Endothelial cell of umbilical vein (primary cell): Measurements from ENCODE around the gene PACS1. TPM values are rescaled to one million over a fixed set of nuclear protein-coding genes. Genes with fewer than 3 reads are reported as not detected.
A peak's percentile ranks its signal among the peaks of the same experiment; 100 is the strongest.

Source experiments
- BruUV-seq: library from RNA; stranded (reverse); fragments of 400-500 nt; replicated peaks from 2 replicates; lab custom pipeline; 2021; lab: Mats Ljungman, UMichigan
- CTCF ChIA-PET: fragments of 300-600, 350-600 bp; sonication (Branson Sonifier 250); formaldehyde crosslinking; loops from one replicate; lab custom pipeline; 2021; ENCODE audit warnings: antibody characterized with exemption, inconsistent platforms; lab: Charles Lee
- POLR2A ChIA-PET: fragments of 300-600, 350-600 bp; sonication (Branson Sonifier 250); formaldehyde crosslinking; loops from one replicate; lab custom pipeline; 2021; ENCODE audit warnings: antibody characterized with exemption, inconsistent platforms; lab: Charles Lee
- DNase-seq: peaks from one replicate; pipeline ENCODE4 v3.0.0-alpha.2; 2011; ENCODE audit warnings: low read depth, low spot score
- FAIRE-seq: peaks from 2 replicates; lab custom pipeline; 2011; peaks lifted over from hg19 to GRCh38; lab: Jason Lieb, UNC
- H2AFZ ChIP-seq: 2 replicates; pipeline ENCODE4 v1.6.0; 2012; ENCODE audit warnings: low read depth, low read length, control low read depth, inconsistent platforms
- H3K27ac ChIP-seq: 2 replicates; pipeline ENCODE4 v1.5.1; 2011; ENCODE audit warnings: low read depth, mild to moderate bottlenecking, control low read depth, low read length, moderate library complexity; ENCODE audit not compliant: insufficient read depth
- H3K27me3 ChIP-seq, 2 experiments: 2 replicates each; pipeline versions ENCODE4 v1.6.0 to v1.6.1; 2011; ENCODE audit warnings: low read length in 2 of 2, mixed read lengths in 1 of 2; ENCODE audit not compliant: control insufficient read depth in 2 of 2, insufficient read depth in 2 of 2
- H3K36me3 ChIP-seq, 2 experiments: 2 replicates in 1 of 2; 3 replicates in 1 of 2; pipeline ENCODE4 v1.5.1; 2011; ENCODE audit warnings: low read length in 2 of 2, mild to moderate bottlenecking in 1 of 2, moderate library complexity in 1 of 2; ENCODE audit not compliant: control insufficient read depth in 2 of 2, insufficient read depth in 2 of 2; ENCODE audit errors: extremely low read depth in 1 of 2
- H3K4me1 ChIP-seq: 3 replicates; pipeline ENCODE4 v1.5.1; 2011; ENCODE audit warnings: mild to moderate bottlenecking, low read length; ENCODE audit not compliant: control insufficient read depth, insufficient read depth; ENCODE audit errors: extremely low read depth
- H3K4me2 ChIP-seq: 2 replicates; pipeline ENCODE4 v1.6.1; 2011; ENCODE audit warnings: low read length, control low read depth, mixed read lengths; ENCODE audit not compliant: insufficient read depth
- H3K4me3 ChIP-seq, 3 experiments: fragments of 200-600 bp in 1 of 3; sonication (generic), shearing (Covaris generic) in 1 of 3; replicated peaks in 1 of 3; 2 replicates each; pipeline ENCODE4 v1.5.1; 2011 to 2016; ENCODE audit warnings: control low read depth in 3 of 3, low read length in 3 of 3, mild to moderate bottlenecking in 2 of 3, inconsistent platforms in 1 of 3, low read depth in 1 of 3, moderate library complexity in 1 of 3; ENCODE audit not compliant: insufficient read depth in 1 of 3
- H3K79me2 ChIP-seq: 2 replicates; pipeline ENCODE4 v1.6.0; 2012; ENCODE audit warnings: low read length, inconsistent platforms; ENCODE audit not compliant: control insufficient read depth, insufficient read depth
- H3K9ac ChIP-seq: replicated peaks from 2 replicates; pipeline ENCODE3; 2011; ENCODE audit warnings: low read length, control low read depth; ENCODE audit not compliant: insufficient read depth; ENCODE audit errors: extremely low read depth
- H3K9me1 ChIP-seq: replicated peaks from 3 replicates; pipeline ENCODE4 v1.6.0; 2011; ENCODE audit warnings: mild to moderate bottlenecking, low read length; ENCODE audit not compliant: control insufficient read depth, insufficient read depth; ENCODE audit errors: extremely low read depth
- H3K9me3 ChIP-seq: replicated peaks from 2 replicates; pipeline ENCODE4 v1.5.1; 2012; ENCODE audit warnings: low read length, inconsistent platforms; ENCODE audit not compliant: control insufficient read depth, insufficient read depth
- H4K20me1 ChIP-seq: replicated peaks from 2 replicates; pipeline ENCODE3; 2011; ENCODE audit warnings: mild to moderate bottlenecking, low read length; ENCODE audit not compliant: control insufficient read depth, insufficient read depth; ENCODE audit errors: extremely low read depth
- EZH2 ChIP-seq: IDR thresholded peaks from 2 replicates; pipeline ENCODE4 v1.6.1; 2012; ENCODE audit warnings: borderline replicate concordance, low read depth, mild to moderate bottlenecking, moderate library complexity, low read length, inconsistent platforms; ENCODE audit not compliant: severe bottlenecking
- FOS ChIP-seq: IDR thresholded peaks from 2 replicates; pipeline ENCODE4 v1.6.1; 2011; ENCODE audit warnings: mild to moderate bottlenecking, low read length, moderate library complexity, borderline replicate concordance; ENCODE audit not compliant: insufficient read depth
- GATA2 ChIP-seq: IDR thresholded peaks from 2 replicates; pipeline ENCODE4 v1.7.0; 2011; ENCODE audit warnings: low read depth, mild to moderate bottlenecking, moderate library complexity, mixed read lengths, low read length; ENCODE audit not compliant: insufficient read length, insufficient read depth
- JUN ChIP-seq: IDR thresholded peaks from 2 replicates; pipeline ENCODE4 v1.6.1; 2011; ENCODE audit warnings: borderline replicate concordance, low read depth; ENCODE audit not compliant: insufficient read length, insufficient read depth
- MYC ChIP-seq: IDR thresholded peaks from one replicate; pipeline ENCODE4 v1.6.1; 2011; ENCODE audit warnings: mild to moderate bottlenecking, low read depth, low read length
- POLR2A ChIP-seq: IDR thresholded peaks from 2 replicates; pipeline ENCODE4 v1.6.1; 2012; ENCODE audit warnings: low read depth, mild to moderate bottlenecking, control low read depth, low read length
- POLR2AphosphoS5 ChIP-seq: IDR thresholded peaks from 2 replicates; pipeline ENCODE4 v1.6.1; 2012; ENCODE audit warnings: low read depth, mild to moderate bottlenecking, control low read depth, low read length, moderate library complexity; ENCODE audit not compliant: insufficient read depth
- dilution Hi-C: fragments of 300-500 bp; cut with MboI; formaldehyde crosslinking; loops from one replicate; pipeline ENCODE4 v1.15.0; 2019; ENCODE audit warnings: low sequenced_read_pairs; ENCODE audit not compliant: extremely low pct_ligation_motif_present
- intact Hi-C: fragments of 100-400 bp; cut with micrococcal nuclease; formaldehyde crosslinking; loops from one replicate; pipeline ENCODE4 v1.10.0; 2022
- polyA plus RNA-seq, 4 experiments: library from polyadenylated mRNA; depleted of rRNA in 3 of 4; stranded (reverse) in 3 of 4; unstranded in 1 of 4; fragments of >200 nt; gene quantifications; 2 replicates each; pipeline versions ENCODE4 v1.2.1 to v1.2.3, GENCODE V29; 2011 to 2012; ENCODE audit warnings: missing spikeins in 1 of 4
- total RNA-seq: library from RNA; stranded (reverse); gene quantifications from 2 replicates; pipeline ENCODE4 v1.2.3, GENCODE V29; 2021
- TF ChIP-seq, protein P1 (sequence below), 2 donors: IDR thresholded peaks; 1 replicate in 1 of 2; 2 replicates in 1 of 2; pipeline ENCODE4 v1.5.1; 2011; ENCODE audit warnings: low read length in 2 of 2, mild to moderate bottlenecking in 2 of 2, moderate library complexity in 2 of 2, control low read depth in 1 of 2, inconsistent platforms in 1 of 2, low read depth in 1 of 2; ENCODE audit not compliant: insufficient read depth in 1 of 2; ENCODE audit errors: extremely low read depth in 1 of 2
- TF ChIP-seq, protein P2 (sequence below): IDR thresholded peaks from 2 replicates; pipeline ENCODE4 v1.6.1; 2011; ENCODE audit not compliant: insufficient read depth, insufficient read length

The PACS1 gene
- total and polyA plus RNA-seq, 2 donors (not counting 3 experiments of a cell fraction or from before 2014, with no cell fraction given), result 26.4 to 64.4 TPM

DNA sequence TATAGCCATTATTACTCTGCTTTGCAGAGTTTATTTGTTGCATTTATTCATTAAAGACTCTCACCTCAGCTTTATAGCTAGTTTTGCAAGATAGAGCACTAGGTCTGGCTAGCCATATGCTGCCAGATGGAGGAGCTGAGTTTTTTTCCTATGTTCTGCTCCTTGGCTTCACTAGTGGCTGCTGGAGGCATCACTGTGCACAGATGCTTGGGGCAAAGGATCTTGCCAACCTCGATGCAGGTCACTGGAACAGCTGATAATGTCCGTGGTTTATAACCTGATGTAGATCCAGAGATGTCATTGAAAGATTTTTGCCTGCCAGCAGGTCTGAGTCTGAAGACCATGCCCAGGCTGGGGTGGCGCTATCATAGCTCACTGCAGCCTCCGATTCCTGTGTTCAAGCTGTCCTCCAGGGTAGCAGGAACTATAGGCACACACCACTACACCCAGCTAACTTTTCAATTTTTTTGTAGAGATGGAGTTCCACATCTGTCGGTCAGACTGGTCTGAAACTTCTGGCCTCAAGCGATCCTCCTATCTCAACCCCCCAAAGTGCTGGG is 63.2 kb downstream of the PACS1 start:
- H4K20me1 ChIP-seq, result no peaks in the 10 kb centered on the region
- dilution Hi-C loops, result no loop called here
- DNase-seq (no peak), FAIRE-seq (no peak)
- no peaks in the 10 kb centered on the region for H3K27me3 ChIP-seq
- no peaks in the 10 kb centered on the region for H3K9me3 ChIP-seq
- no peaks in the 10 kb centered on the region for H3K9me1 ChIP-seq
- peaks cover 4% of the 10 kb centered on the region for H3K79me2 ChIP-seq
- no peak overlapping the region for H2AFZ ChIP-seq
- no TSS peak for BruUV-seq
- TF ChIP-seq POLR2AphosphoS5 (no peak), EZH2 (no peak)
- intact Hi-C loops, result no loop called here
- ChIA-PET POLR2A (no interaction called here), CTCF (interaction anchor here (0.9 to 5.0 kb wide), 5 partner anchors 10 to 353 kb away, joined by 3 to 85 read pairs (median 3); partner anchors contain the start of gene PACS1)
- no peak overlapping the region for H3K4me3 ChIP-seq
- no peak overlapping the region for H3K9ac ChIP-seq
- H3K36me3 ChIP-seq, result no peaks in the 10 kb centered on the region
- H3K4me1 ChIP-seq, result peaks cover 13% of the 10 kb centered on the region
- no peak overlapping the region for H3K27ac ChIP-seq
- H3K4me2 ChIP-seq, result no peak overlapping the region

DNA sequence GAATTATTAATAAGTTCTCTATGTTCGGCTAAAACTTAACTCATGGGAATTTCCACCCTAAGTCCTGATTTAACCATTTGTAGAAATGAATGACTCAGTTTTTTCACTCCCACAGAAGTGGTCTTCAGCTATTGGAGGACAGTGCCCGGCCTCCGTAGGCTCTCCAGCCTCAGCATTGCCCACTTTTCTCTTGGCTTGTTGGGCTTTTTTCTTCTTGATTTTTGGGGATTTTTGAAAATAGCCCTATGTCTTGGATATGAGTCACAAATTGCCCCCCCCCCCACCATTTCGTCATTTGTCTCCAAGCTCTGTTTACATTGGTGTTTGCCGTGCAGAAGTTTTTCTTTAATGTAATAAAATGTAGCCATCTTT is 66.7 kb downstream of the PACS1 start:
- Histone ChIP-seq H3K9me1 (no peaks in the 10 kb centered on the region), H3K79me2 (peaks cover 2% of the 10 kb centered on the region), H3K9me3 (no peaks in the 10 kb centered on the region), H3K4me2 (no peak overlapping the region), H3K27me3 (no peaks in the 10 kb centered on the region), H4K20me1 (no peaks in the 10 kb centered on the region), H3K27ac (peak overlapping the region; percentile 27), H3K4me1 (peaks cover 13% of the 10 kb centered on the region), H3K9ac (no peak overlapping the region), H3K36me3 (no peaks in the 10 kb centered on the region), H2AFZ (no peak overlapping the region), H3K4me3 (no peak overlapping the region)
- dilution Hi-C loops (no loop called here), intact Hi-C loops (no loop called here)
- FAIRE-seq, result peak; percentile 48
- no peak for DNase-seq
- TF ChIP-seq FOS (no peak), POLR2AphosphoS5 (no peak), MYC (no peak), JUN (no peak), POLR2A (no peak), GATA2 (no peak), EZH2 (no peak)
- TF ChIP-seq, protein P1, sequence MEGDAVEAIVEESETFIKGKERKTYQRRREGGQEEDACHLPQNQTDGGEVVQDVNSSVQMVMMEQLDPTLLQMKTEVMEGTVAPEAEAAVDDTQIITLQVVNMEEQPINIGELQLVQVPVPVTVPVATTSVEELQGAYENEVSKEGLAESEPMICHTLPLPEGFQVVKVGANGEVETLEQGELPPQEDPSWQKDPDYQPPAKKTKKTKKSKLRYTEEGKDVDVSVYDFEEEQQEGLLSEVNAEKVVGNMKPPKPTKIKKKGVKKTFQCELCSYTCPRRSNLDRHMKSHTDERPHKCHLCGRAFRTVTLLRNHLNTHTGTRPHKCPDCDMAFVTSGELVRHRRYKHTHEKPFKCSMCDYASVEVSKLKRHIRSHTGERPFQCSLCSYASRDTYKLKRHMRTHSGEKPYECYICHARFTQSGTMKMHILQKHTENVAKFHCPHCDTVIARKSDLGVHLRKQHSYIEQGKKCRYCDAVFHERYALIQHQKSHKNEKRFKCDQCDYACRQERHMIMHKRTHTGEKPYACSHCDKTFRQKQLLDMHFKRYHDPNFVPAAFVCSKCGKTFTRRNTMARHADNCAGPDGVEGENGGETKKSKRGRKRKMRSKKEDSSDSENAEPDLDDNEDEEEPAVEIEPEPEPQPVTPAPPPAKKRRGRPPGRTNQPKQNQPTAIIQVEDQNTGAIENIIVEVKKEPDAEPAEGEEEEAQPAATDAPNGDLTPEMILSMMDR (IDR thresholded peaks at IDR 0.05; ENCODE audit: extremely low read depth in 1 of 2, insufficient read depth in 1 of 2, low read depth in 1 of 2, low read length in 2 of 2), result no peak
- TF ChIP-seq, protein P2, sequence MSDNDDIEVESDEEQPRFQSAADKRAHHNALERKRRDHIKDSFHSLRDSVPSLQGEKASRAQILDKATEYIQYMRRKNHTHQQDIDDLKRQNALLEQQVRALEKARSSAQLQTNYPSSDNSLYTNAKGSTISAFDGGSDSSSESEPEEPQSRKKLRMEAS, result no peak
- POLR2A ChIA-PET, result interaction anchor here (0.6 to 0.7 kb wide), 2 partner anchors 45 to 65 kb away, joined by 4 to 7 read pairs; no protein-coding TSS in a partner anchor
- no TSS peak for BruUV-seq
- CTCF ChIA-PET, result interaction anchor here (0.5 to 5.0 kb wide), 9 partner anchors 21 to 125 kb away, joined by 3 to 85 read pairs (median 4); partner anchors contain the start of gene PACS1
